ENCODE data around the gene SEC22B. TPM values are rescaled to one million over a fixed set of nuclear protein-coding genes. Genes with fewer than 3 reads are reported as not detected.
"Not testable (repeated sequence)": the region's sequence is repeated elsewhere in the genome, so short reads cannot be mapped to it uniquely, and the experiment has no call there.

Gene SEC22B
- total RNA-seq: 15.9 TPM

DNA sequence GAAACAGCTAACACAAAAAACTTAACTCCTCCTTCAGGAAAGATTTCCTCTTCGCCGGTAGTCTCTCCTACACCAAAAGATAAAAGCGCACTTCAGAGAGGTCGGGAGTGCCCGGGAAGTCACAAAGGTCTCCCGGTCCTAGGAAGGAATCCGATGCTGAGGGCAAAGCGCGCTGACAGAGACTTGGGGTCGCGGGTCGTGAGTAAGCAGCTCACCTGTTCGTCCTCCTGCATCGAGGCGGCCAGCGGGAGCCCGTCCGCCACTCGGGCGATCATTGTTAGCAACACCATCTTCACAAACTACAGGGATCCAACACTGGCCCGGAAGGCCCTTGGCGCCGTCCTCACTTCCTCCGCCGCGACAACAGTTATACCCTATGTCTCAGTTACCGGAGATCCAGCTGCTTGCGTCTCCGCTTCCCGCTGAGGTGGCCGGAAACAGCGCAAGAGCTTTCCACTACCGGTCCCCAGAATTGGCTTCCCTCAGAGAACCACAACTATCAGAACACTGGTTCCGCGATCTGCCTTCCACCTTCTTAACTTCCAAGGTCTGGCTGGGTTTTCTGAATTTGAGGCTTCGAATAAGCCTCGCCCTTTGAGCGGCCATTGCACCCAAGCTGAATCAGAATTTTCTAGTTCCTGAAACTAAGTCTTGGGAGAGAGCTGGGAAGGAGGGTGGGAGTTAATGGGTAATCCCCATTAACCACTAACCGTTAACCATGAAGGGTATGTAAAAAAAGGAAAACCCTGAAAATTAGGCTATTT, at the start of gene SEC22B:
Gene SEC22B (minus strand): TSS at position 429 of the 764 bp plus-strand sequence. CDS start 139 bp downstream, at position 290.
- peak; percentile 80 to 97 (median 93) for DNase-seq (ENCODE audit: low read depth in 2 of 3, low spot score in 2 of 3)

GRCh38 chr1:120217933-120218332, 41.6 kb upstream of the SEC22B start:
- DNase-seq (ENCODE audit: low read depth in 2 of 3, low spot score in 2 of 3): not testable (repeated sequence)

GRCh38 chr1:120217175-120217929, 41.0 kb upstream of the SEC22B start:
- not testable (repeated sequence) for DNase-seq (ENCODE audit: low read depth in 2 of 3, low spot score in 2 of 3)

GRCh38 chr1:120213606-120214005, 37.3 kb upstream of the SEC22B start:
- DNase-seq (ENCODE audit: low read depth in 2 of 3, low spot score in 2 of 3): not testable (repeated sequence)

- not testable (repeated sequence) for DNase-seq (ENCODE audit: low read depth in 2 of 3, low spot score in 2 of 3)
These were observed 34.4 kb upstream of the SEC22B start for GRCh38 chr1:120210754-120211153.

DNA sequence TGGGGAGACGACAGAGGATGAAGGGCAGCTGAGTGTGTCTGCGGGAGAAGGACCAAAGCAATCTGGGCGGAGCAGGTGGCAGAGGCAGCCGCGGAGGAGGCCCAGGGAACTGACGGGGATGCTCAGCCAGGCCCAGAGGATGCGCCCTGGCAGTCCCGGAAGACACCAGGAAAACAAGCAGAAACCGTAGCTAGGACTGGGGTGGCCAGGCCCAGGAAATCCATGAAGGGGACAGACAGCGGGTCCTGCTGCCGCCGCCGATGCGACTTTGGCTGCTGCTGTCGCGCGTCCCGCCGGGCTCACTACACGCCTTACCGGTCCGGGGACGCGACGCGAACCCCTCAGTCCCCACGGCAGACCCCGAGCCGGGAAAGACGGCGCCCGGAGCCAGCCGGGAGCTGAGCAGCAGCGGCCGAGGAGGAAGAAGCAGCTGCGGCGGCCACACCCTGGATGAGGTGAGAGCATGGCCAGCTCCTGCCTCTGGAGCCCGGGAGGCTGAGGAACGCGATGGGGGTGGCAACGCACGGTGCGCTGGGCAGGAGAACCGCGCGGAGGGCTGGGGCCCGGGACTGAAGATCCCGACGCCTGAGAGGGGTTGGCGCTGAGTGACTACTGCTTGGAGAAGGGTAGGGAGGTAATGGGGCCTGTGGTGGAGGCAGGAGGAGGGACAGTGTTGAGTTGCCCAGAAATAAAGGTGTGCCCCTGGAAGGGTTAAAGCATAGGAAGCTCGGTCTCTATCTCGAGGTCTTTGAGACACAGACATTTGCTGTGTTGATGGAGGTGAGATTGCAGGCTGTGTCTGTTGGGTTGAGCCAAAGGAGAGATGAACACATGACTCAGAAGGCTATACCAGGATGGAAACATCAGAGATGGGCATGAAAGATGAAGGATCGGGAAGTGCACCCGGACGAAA, 20.8 kb upstream of the SEC22B start:
- DNase-seq (ENCODE audit: low read depth in 2 of 3, low spot score in 2 of 3): not testable (repeated sequence)

- DNase-seq (ENCODE audit: low read depth in 2 of 3, low spot score in 2 of 3): not testable (repeated sequence)
These were observed 12.3 kb upstream of the SEC22B start for GRCh38 chr1:120188626-120189025.

DNA sequence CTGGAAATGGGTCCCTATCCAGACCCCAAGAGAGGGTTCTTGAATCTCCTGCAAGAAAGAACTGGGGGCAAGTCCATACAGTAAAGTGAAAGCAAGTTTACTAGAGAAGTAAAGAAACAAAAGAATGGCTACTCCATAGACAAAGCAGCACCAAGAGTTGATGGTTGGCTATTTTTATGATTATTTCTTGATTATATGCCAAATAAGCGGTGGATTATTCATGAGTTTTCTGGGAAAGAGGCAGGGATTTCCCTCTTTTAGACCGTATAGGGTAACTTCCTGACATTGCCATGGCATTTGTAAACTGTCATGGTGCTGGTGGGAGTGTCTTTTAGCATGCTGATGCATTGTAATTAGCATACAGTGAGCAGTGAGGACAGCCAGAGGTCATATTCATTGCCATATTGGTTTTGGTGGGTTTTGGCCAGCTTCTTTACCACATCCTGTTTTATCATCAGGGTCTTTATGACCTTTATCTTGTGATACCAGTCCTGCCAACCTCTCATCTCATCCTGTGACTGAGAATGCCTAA, 5.9 kb upstream of the SEC22B start:
- DNase-seq (ENCODE audit: low read depth in 2 of 3, low spot score in 2 of 3): not testable (repeated sequence)

DNA sequence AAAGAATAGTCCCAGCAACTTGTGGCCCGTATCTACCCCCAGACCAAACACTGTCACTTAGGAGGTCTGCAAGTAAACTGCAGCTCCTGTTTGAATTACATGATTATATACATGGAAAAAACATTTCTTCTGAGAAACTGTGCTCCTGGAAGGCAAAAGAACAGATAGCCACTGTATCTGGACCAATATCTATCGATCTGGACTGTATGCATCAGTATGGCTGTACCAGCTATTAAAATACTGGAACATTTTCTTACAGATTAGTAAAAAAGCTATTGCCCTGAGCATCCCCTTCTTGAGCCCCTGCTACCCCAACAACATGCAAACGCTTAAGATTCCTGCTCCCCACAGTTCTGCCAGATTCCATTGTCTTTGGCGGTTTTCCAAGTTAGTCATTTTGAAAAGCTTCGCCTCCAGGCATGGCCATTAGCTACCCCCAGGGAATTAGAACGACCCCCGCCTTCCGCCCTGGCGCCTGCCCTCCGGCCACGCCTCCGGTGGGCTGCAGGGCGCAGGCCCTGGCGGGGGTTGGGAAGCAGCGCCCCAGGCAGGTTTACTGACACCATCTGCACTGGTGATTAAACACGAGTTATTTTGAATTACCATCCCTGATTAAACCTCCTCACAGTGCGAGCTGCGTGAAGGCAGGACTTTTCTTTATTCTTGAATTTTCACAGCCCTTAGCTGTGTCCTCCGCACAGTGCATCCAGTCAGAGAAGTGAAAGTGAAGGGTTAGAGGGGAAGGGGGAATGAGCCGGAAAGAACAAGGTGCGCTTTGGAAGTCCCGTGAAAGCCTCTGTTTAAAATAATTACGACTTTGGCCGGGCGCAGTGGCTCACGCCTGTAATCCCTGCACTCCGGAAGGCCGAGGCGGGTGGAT, 3.7 kb upstream of the SEC22B start:
- DNase-seq (ENCODE audit: low read depth in 2 of 3, low spot score in 2 of 3): peak in 1 of 3 donors; percentile 18

DNA sequence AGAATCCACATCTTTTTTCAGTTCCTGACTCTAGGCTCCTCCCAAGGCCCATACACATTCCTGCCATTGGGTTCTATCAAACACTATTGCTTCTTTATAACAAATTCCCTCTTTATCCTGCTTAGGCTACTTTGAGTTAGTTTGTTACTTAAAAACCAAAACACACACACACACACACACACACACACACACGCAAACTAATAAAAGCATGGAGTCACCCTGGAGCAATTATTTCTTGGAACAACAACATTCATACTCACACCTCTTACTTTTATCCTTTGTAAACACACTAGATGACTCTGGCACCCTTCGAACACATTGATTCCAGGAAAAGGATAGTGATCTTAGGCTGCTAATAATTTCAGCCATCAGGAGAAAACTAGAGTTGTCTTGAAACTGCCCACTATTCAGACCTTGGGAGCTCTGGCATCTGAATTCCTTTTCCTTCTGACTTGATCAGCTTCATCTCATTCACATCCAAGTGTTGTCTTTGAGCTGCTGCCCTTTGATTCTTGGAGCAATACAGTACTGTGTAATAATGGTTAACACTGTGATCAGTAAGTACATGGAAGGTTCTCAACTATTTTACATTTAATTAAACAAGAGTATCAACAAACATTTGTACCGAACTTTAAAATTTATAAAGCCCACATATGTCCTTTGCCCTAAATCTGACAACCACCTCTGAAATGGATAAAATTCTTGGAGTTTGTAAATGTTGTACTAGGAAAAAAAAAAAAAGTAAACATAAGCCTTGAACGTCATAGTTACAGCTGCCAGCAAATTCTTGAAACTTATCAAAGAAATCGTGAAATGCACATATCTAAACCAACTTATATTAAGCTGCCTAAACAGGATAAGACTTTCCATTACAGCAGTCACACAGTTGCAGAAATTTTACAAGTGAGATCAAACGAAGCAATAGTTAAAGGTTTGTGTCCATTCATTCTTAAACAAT, 2.8 kb upstream of the SEC22B start:
- DNase-seq (ENCODE audit: low read depth in 2 of 3, low spot score in 2 of 3): no peak

GRCh38 chr1:120178058-120178457, 1.7 kb upstream of the SEC22B start:
- DNase-seq (ENCODE audit: low read depth in 2 of 3, low spot score in 2 of 3): not testable (repeated sequence)

- DNase-seq (ENCODE audit: low read depth in 2 of 3, low spot score in 2 of 3): peak in 1 of 3 donors; percentile 5
These were observed 632 bp downstream of the SEC22B start for GRCh38 chr1:120175688-120176087.

GRCh38 chr1:120164761-120165160, 11.6 kb downstream of the SEC22B start:
- DNase-seq (ENCODE audit: low read depth in 2 of 3, low spot score in 2 of 3): not testable (repeated sequence)

GRCh38 chr1:120162015-120162414, 14.3 kb downstream of the SEC22B start:
- DNase-seq (ENCODE audit: low read depth in 2 of 3, low spot score in 2 of 3): not testable (repeated sequence)

DNA sequence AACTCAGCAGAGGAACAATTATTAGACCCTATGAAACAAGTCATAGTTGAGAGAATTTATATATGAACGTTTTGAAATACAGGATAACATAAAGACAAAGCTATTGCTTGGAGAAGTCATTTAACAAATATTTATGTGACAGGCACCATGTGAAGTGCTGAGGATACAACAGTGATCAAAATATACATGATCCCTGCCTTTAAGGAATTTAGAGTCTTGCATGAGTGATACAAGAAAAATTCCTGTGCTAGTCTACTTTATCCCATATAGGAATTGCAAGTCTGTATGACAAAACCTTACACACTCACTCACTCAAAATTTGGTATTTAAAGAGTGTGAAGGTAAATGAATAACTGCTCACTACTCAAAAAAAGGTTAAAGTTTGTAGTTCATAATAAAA, 17.8 kb downstream of the SEC22B start:
- DNase-seq (ENCODE audit: low read depth in 2 of 3, low spot score in 2 of 3): not testable (repeated sequence)

DNA sequence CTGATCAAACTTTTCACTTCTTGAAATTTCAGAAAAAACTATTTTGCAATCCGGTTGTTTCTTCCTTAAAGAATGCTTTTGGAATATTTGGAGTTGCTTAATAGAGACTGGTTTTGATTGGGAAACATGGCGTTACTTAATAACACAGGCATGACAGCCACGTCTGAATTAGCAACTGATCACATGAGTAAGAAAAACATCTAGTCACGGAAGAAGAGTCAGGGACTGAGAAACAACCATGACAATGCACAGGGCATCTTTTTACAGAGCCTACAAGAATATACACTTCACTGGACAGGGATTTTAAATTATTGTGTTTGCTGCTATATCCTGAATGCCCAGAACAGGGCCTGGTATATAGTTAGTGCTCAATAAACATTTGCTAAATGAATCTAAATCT, 18.2 kb downstream of the SEC22B start:
- not testable (repeated sequence) for DNase-seq (ENCODE audit: low read depth in 2 of 3, low spot score in 2 of 3)

DNA sequence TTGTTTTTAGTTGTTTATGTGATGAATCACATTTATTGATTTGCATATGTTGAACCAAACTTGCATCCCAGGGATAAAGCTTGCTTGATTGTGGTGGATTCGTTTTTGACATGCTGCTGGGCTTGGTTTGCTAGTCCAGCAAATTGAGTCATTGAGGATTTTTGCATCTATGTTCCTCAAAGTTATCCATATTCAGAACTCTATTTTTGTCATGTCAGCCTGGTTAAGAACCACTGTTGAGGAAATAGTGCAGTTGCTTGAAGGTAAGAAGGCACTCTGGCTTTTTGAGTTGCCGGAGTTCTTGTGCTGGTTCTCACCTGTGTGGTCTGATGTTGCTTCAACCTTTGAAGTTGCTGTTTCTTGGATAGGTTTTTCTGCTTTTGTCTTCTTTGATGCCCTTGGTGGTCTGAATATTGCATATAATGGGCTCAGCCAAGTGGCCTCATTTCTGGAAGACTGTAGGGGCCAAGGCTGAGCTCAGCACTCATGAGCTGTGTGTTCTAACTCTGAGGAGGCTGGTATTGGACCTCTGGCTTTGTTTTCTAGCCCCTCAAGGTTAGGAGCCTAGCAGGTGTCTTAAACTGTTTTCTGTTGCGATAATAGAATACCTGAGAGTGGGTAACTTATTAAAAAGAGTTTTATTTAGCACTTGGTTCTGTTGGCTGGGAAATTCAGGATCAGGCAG, 26.0 kb downstream of the SEC22B start:
- DNase-seq (ENCODE audit: low read depth in 2 of 3, low spot score in 2 of 3): not testable (repeated sequence)

Measured in hematopoietic multipotent progenitor cell (in vitro differentiated cells).